GM12878 (cell line): Measurements from ENCODE around the gene PCDHB13.
"Not testable (repeated sequence)": the region's sequence is repeated elsewhere in the genome, so short reads cannot be mapped to it uniquely, and the experiment has no call there.

Experiments used
- ATF7 ChIP-seq: fragments of 450-650 bp; IDR thresholded peaks from 2 replicates; pipeline ENCODE4 v1.6.1; 2016; ENCODE audit warnings: low read depth, mild to moderate bottlenecking
- EZH2 ChIP-seq: IDR thresholded peaks from 2 replicates; pipeline ENCODE4 v1.6.1; 2012; ENCODE audit warnings: low read depth, mild to moderate bottlenecking, control low read depth, inconsistent platforms, low read length, borderline replicate concordance; ENCODE audit not compliant: control insufficient read depth
- HDAC2 ChIP-seq: fragments of 200-600 bp; sonication (generic); IDR thresholded peaks from 2 replicates; pipeline ENCODE4 v1.6.1; 2017
- MYC ChIP-seq: IDR thresholded peaks from 2 replicates; pipeline ENCODE4 v1.6.1; 2011; ENCODE audit warnings: mild to moderate bottlenecking, low read length, moderate library complexity, inconsistent platforms; ENCODE audit not compliant: insufficient read depth, insufficient replicate concordance, insufficient read length, severe bottlenecking
- POLR2A ChIP-seq: IDR thresholded peaks from 2 replicates; pipeline ENCODE4 v1.6.1; 2011; ENCODE audit warnings: low read depth, mild to moderate bottlenecking, low read length
- RELA ChIP-seq: fragments of 450-650 bp; IDR thresholded peaks from 2 replicates; pipeline ENCODE4 v1.8.0; 2014; ENCODE audit warnings: borderline replicate concordance; ENCODE audit not compliant: partially characterized antibody
- SP1 ChIP-seq: IDR thresholded peaks from one replicate; pipeline ENCODE4 v1.6.1; 2011; ENCODE audit warnings: low read depth, low read length
- USF2 ChIP-seq: IDR thresholded peaks from 2 replicates; pipeline ENCODE4 v1.6.1; 2011; ENCODE audit warnings: low read depth, low read length, improper control_type of control experiment, borderline replicate concordance
- YY1 ChIP-seq: IDR thresholded peaks from 2 replicates; pipeline ENCODE4 v1.6.1; 2011; ENCODE audit warnings: low read depth, mild to moderate bottlenecking, low read length
- TF ChIP-seq, protein P1 (sequence below), 3 experiments: IDR thresholded peaks in 2 of 3; conservative IDR thresholded peaks in 1 of 3; 2 replicates each; pipeline ENCODE4 v1.5.1; 2011; ENCODE audit warnings: low read depth in 3 of 3, low read length in 3 of 3, mild to moderate bottlenecking in 3 of 3, control low read depth in 2 of 3, moderate library complexity in 2 of 3, inconsistent platforms in 1 of 3, mixed read lengths in 1 of 3; ENCODE audit not compliant: control insufficient read depth in 2 of 3, insufficient read depth in 1 of 3; ENCODE audit errors: extremely low read depth in 1 of 3
- TF ChIP-seq, protein P2 (sequence below): IDR thresholded peaks from 2 replicates; pipeline ENCODE4 v1.6.1; 2012; ENCODE audit warnings: low read depth, low read length, improper control_type of control experiment

- TF ChIP-seq HDAC2, RELA, ATF7, POLR2A, EZH2, SP1, YY1, USF2, MYC: not testable (repeated sequence)
- TF ChIP-seq, protein P1, sequence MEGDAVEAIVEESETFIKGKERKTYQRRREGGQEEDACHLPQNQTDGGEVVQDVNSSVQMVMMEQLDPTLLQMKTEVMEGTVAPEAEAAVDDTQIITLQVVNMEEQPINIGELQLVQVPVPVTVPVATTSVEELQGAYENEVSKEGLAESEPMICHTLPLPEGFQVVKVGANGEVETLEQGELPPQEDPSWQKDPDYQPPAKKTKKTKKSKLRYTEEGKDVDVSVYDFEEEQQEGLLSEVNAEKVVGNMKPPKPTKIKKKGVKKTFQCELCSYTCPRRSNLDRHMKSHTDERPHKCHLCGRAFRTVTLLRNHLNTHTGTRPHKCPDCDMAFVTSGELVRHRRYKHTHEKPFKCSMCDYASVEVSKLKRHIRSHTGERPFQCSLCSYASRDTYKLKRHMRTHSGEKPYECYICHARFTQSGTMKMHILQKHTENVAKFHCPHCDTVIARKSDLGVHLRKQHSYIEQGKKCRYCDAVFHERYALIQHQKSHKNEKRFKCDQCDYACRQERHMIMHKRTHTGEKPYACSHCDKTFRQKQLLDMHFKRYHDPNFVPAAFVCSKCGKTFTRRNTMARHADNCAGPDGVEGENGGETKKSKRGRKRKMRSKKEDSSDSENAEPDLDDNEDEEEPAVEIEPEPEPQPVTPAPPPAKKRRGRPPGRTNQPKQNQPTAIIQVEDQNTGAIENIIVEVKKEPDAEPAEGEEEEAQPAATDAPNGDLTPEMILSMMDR (IDR thresholded peaks at IDR 0.05 in 2 of 3, conservative IDR thresholded peaks at IDR 0.05 in 1 of 3; ENCODE audit: control insufficient read depth in 2 of 3, extremely low read depth in 1 of 3, insufficient read depth in 1 of 3, low read depth in 3 of 3, low read length in 3 of 3): not testable (repeated sequence)
- TF ChIP-seq, protein P2, sequence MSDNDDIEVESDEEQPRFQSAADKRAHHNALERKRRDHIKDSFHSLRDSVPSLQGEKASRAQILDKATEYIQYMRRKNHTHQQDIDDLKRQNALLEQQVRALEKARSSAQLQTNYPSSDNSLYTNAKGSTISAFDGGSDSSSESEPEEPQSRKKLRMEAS: not testable (repeated sequence)
These were observed 34.3 kb upstream of the PCDHB13 start for GRCh38 chr5:141179371-141179770.
